Hypothalamus (tissue), 51 donors: Measurements from ENCODE around the gene MEGF10.

Source experiments
- DNase-seq, 51 donors: peaks; one replicate each; lab custom pipeline; 2025; lab: John Stamatoyannopoulos, UW

The MEGF10 gene

DNA sequence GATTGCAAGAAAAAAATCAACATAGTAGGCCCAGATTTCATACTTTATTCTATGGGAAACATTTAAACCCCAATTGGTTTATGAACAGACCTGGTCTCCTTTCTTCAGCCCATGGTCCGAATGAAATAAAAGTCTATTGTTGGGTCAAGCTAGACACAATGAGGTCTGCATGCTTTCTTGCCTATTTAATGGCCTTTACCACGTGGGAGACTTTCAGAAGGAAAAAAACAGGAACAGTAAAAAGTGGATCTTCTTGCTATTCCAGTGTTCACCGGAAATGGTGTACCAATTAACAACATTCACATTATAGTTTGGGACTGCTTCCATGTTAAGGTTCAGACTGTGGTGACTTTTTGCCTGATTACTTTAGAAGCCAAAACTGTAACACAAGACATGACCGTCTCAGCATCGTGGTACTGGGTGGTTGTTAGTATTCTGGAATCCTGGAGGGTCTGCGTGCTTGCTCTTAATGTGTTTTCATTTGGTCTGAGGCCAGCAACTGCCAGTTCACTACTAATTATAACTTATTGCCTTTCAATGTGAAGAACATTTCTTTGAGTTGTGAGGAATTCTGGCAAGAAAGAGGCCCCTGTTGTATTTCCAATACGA, 141.5 kb downstream of the MEGF10 start:
- DNase-seq, result no peak

DNA sequence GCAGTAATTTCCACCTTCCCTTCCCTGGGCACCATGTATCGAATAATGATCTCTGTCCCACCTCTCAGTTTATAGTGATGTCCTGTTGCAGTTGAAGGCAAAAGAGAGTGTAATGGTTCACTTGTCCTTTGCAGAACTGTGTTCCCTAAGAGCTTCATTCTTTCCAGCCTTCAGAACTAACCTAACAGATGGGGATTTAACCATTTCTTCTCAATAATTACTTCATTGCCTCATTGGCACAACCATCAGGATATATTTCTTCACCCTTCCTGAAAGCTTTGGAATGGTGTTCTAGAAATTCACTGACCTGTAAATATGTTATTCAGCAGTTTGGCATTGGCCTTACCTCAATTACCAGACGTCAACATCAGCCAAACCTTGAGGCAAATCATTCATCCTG, 142.9 kb downstream of the MEGF10 start:
- no peak for DNase-seq

DNA sequence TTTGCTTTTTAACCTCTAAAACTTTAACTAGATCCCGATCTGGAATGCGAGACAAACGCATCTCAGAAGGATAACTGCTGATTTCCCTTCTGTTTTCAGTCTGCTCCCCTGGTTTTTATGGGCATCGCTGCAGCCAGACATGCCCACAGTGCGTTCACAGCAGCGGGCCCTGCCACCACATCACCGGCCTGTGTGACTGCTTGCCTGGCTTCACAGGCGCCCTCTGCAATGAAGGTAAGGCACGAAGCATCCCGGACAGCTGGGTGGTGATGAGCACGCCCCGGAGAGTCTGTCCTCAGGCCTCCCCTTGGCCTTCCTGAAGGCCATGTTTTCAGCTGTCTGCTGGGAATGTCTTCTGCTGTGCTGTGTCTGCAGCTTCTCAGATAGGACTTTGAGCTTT, 144.0 kb downstream of the MEGF10 start:
- no peak for DNase-seq

DNA sequence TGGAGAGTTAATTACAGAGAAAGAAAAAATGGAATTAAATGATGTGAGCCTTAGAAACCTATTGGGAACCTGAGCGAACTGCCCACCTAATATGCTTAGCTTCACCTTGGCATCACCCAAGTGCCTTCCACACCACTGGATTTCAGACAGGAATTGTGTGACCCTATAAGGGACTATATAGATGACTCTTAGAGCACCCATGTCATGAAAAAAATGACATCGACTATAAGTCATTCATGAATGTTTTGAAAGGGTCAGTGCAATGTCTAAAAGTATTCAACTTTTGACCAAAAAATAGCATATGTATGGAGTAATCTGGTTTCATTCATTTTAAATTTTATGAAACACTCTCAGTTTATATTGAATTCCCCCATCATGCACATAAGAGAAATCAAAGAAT, 145.2 kb downstream of the MEGF10 start:
- no peak for DNase-seq

DNA sequence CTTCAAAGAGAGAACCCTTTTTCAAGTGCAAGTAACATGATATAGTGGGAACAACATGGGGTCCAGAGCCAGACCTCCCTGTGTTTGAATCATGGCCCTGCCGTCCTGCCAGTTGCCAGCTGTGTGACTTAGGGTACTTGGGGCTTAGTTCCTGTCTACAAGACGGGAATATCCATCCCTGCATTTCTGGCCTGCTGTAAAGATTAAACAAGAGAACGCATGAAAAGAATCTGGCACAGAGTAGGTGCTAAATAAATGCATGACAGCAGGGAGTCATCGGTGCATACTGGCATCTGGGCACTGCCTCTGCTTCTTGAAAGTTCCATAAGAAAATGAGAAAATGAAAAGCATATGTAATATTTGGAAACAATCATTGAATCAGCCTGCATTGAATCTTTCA, 149.0 kb downstream of the MEGF10 start:
- no peak for DNase-seq

DNA sequence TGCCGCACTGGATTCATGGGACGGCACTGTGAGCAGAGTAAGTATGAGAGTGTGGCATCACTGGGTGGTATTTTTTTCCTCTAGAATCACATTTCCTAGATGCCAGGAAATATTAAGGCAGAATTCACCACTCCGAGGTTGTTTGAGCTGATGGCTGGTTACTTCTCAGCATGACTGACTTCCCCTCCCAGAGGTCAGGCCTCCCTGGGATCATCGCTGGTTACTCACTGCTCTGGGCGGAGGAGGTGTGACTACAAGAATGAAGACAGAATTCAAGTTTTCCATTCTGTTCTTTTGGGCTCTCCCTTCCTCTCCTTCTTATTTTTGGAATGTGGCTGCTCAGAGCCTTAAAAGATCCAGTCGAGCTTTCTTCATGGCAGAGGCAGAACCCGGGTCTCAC, 150.2 kb downstream of the MEGF10 start:
- no peak for DNase-seq

DNA sequence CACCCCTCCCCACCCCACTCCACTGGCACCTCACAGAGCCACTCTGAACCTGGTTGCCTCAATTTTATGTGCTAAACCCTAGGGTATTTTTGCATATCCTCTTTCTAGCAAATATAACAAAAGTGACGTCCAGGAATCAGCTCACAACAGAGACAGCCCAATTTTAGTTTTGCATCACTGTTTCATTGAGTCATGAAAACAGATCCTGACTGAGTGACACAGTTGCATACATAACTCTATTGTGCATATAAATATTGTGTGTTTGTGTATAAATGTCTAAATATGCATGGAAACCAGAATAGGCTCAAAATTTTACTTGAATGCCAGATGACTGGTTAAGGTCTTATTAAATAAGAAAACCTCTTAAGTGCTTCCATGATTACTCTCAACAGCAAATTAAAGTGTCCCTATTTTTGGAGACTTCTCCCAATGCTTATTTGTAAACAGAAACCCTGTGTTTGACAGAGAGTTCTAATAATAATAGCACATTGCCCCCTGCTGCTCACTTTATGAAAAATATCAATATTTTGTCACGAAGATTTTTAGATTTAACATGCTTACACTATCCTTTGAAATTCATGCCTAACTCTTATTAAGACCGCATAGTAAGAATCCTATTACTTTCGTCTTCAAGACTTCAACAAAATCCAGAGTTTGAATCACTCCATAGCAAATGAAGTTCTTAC, 151.3 kb downstream of the MEGF10 start:
- DNase-seq, result peak in 1 of 51 donors; percentile 61

DNA sequence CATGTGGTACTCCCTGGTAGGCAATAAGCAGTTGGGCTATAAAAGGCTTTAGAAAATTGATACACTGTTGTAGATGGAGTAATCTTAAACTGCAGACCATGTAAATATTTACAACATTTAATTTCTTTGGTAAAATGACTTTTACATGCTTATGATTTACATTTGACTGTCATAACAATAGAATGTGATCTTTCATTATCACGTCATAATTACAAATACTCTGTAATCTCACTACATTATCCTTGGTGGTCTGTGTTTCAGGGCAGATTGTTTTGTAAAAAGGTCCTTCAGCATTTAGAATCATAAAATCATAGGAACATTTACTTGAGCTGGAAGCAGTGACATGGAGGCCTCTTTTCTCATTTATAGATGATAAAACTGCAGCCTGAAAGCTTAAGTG, 153.6 kb downstream of the MEGF10 start:
- no peak for DNase-seq

DNA sequence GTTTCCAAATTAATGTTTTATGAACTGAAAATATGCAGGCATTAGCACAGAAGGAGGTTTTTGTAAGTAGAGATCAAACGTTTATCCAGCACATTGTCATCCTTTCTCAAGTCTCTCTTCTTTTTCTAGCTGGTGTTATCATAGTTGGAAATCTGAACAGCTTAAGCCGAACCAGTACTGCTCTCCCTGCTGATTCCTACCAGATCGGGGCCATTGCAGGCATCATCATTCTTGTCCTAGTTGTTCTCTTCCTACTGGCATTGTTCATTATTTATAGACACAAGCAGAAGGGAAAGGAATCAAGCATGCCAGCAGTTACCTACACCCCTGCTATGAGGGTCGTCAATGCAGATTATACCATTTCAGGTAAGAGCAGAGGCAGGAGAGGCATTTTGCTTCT, 154.7 kb downstream of the MEGF10 start:
- no peak for DNase-seq

DNA sequence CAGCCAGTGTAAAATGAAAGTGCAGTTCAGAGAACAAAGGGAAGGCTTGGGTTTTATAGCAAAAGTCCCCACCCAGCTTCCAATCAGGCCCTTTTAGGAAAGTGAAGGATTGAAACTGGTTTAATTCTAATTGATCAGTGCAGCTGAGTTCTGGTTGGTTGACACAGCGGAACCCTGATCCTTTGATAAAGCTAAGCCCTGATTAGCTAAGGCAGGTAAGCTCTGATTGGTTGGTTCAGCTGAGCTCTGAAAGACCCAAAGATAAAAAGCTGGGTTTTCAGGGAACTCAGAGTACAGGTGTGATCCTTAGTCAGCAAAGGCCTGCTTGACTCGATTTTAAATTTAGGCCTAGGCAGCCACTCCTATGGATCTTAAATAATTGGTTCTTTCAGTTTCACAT, 156.0 kb downstream of the MEGF10 start:
- DNase-seq, result no peak

DNA sequence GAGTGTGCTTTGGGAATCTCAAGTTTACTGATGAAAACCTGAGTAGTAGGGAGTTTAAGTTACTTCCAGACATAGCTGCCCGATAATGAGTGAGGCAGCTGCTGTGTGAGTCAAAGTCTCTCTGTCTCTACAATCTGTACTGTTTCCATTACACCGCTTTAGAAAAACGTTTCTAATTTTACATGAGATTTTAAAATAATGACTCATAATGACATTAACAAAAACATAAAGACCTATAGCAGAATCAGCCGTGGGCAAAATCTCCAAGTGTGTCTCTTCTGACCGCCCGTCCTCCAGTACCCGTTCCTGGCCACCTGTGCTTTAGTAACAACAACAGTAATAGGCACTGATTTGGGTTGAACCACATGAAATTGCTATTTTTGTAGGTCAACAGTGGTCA, 157.2 kb downstream of the MEGF10 start:
- DNase-seq, result no peak

DNA sequence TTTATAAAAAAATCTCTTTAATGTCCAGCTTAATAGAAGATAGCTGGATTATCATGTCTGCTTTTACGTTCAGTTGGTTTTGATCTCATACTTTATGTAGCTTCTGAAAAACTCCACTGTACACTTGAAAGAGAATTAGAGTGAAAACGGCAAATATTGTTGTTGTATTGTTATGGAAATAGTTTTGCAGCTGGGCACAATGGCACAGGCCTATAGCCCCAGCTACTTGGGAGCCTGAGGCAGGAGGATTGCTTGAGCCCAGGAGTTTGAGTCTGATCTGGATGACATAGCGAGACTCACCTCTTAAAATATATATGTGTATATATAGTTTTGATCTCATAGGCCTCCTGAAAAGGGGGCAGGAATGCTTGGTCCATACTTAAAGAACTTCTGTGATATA, 159.4 kb downstream of the MEGF10 start:
- no peak for DNase-seq

DNA sequence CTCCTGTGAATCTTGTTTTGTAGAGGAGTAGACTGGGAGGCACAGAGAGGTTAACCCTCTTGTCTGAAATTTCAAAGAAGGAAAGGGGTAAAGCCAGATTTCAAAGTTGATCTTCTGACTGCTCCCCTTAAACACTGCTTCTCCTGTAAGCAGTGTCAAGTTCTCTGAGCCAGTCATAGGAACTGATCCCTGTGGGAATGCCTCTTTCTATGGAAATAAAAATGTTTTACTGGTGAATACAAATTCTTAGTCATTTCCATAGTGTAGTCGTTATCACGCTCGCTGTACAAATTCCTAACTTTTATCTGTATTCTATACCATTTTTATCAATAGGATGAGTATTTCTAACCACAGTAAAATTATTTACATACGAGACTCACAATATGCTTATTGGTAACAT, 160.5 kb downstream of the MEGF10 start:
- no peak for DNase-seq

DNA sequence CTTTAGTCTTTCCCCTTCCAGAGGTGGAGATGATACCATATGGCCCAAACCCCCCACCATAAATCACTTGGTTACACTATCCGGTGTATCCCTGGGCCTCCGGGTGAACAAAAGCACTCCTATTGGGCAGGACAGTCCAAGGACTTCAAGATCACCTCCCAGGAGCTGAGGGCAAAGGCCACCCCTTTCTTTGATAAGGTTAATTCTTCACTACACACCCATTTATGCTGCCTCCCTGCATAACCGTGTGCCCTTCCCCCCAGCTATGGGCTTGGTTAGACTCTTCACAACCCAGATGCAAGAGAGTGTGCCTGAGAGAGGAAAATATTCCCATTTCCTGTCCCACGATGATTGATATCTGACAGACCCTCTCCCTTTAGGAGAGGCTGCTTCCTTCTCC, 162.0 kb downstream of the MEGF10 start:
- DNase-seq, result no peak

DNA sequence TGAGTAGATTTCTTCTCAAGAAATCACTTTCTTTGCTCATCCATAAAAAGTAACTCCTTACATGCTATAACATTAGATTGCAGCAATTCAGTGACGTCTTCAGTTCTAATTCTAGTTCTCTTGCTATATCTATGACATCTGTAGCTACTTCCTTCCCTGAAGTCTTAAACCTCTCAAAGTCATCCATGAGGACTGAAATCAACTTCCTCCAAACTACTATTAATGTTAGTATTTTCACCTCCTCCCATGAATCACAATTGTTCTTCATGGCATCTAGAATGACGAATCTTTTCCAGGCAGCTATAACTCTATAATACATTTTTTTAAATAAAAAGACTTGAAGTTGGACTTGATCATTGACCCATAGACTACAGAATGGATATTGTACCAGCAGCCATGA, 180.6 kb downstream of the MEGF10 start:
- no peak for DNase-seq

DNA sequence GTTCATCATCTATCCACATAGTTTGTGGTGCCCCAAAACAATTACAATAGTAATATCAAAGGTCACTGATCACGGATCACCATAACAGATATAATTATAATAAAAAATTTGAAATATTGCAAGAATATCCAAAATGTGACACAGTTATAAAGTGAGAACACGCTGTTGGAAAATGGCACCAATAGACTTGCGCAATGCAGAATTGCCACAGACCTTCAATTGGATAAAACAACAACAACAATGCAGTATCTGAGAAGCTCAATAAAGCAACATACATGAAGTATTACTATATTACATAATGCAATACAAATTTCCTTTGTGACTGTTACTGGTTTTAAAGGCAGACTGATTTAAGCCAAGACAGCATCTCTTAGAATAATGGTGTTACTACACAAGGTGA, 182.1 kb downstream of the MEGF10 start:
- DNase-seq, result no peak

DNA sequence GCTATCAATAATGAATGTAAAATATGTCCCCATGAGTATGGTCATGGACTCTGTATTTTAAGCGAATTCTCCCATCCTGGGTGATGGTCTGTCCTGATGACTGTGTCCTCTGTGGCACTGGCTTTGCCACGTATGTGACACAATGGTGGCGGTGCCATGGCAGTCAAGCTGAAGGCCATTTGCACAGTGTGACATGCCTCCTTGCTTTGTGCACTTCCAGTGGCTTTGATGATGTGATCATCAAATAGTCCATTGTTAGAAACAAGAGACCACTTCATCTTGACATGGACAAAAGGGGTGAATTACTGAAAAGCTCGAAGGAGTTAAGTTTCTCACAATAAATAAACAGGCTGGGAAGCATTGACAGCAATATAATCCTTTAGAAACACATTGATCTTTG, 195.9 kb downstream of the MEGF10 start:
- peak in 15 of 51 donors; percentile 1 to 25 (median 6) for DNase-seq

DNA sequence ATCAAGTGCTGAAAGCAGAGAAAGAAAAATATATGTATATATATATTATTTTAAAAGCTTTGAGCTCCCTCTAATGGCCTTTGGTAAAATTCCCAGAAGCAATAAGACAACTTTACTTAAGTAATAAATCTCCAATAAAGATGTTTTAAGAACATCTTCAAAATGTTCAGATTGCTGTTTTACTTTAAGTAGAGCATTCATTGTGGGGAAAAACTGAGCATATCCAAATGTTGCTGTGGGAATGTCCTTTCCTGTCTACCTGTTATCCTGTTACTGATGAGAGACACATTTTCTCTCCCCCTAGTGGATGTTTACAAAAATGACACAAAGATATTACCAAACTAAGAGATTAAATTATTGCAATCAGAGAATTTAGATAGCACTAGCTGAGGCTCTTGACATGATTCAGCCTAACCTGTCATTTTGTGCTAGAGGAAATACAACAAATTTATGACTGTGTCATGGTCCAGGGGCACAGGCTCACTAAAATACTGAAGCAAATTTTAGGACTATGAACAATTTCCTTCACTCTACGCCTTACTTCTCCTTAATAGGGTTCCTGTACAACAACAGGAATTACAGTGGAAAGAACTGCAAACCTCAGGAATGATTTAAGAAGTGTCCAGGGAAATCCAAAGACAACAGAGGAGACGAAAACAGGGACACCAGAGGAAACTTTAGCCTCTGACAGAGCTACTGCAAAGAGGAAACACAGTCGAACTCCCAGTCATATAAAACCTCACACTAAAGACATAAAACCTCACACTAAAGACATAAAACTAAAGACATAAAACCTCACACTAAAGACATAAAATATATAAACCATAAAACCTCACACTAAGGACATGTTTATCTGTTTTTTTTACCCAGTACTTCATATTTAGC, 202.5 kb downstream of the MEGF10 start:
- DNase-seq, result peak in 1 of 51 donors; percentile 69

DNA sequence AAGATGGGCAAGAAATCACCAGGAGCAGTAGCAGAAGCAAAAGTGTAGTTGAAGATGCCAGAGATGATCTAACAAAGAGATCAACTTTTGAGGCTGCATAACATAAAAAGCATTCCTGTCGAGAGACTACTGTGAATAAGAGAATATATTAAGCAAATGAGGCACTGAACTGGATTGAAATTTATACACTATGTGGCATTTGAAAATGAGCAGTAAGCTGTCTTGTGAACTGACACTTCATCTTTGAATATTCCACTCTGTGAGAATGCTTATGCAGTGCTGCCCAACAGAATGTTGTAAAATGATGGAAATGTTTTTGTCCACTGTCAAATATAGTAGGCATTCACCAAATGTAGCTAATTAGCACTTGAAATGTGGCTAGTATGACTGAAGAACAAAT, 208.0 kb downstream of the MEGF10 start:
- DNase-seq, result no peak

DNA sequence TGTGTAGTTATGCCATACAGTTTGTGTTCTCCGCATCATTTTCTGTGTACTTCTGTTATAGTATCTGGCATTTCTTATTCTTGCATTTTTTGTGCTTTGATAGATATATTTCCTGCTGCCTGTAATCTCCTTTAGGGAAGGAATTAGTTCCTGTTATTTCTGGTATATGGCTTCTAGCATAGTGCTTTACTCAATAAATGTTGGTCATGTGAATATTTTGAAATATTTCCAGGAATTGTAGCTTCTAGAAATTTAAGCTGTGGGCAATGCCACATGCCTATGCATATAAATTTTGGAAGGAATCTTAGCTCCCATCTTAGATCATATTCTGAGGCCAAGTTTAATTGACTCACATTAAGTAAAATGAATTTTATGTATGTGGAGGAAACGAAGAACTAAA, 215.3 kb downstream of the MEGF10 start:
- no peak for DNase-seq

DNA sequence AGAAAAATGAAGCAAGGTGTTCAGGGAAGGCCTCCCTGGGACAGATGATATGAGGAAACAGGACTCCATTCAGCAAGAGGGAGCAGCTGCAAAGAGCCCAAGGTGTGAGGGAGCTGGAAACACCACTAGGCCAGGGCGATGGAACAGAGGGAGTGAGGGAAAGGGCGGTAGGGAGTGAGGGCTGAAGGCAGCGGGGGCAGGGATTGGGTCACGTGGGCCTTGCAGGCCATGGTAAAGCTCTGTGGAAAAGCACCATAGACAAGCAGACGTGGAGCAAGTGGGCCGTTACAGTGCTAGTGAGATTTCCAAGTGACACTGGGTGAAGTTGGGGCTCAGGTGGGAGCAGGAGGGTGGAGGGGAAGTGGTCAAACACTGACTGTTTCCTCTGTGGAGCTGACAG, 216.0 kb downstream of the MEGF10 start:
- DNase-seq, result no peak
